UCSD-AML1 (cell line): ENCODE data around the gene CDH23.

ENCODE experiments used
- DNase-seq: peaks from one replicate; lab custom pipeline; 2025; ENCODE audit not compliant: unreplicated experiment; lab: John Stamatoyannopoulos, UW

The CDH23 gene

DNA sequence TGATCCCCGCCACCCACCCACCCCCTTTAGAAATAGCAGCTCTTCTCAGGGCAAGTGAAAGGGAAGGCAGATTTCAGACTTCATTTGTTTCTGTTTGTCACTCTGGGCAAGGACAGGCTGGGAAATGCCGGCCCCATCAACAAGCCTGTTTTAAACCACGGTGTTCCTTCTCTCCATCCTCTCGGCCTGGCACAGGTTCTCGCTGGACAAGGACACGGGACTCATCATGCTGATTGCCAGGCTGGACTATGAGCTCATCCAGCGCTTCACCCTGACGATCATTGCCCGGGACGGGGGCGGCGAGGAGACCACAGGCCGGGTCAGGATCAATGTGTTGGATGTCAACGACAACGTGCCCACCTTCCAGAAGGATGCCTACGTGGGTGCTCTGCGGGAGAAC lies 280.5 kb downstream of the CDH23 start:
- no peak for DNase-seq

DNA sequence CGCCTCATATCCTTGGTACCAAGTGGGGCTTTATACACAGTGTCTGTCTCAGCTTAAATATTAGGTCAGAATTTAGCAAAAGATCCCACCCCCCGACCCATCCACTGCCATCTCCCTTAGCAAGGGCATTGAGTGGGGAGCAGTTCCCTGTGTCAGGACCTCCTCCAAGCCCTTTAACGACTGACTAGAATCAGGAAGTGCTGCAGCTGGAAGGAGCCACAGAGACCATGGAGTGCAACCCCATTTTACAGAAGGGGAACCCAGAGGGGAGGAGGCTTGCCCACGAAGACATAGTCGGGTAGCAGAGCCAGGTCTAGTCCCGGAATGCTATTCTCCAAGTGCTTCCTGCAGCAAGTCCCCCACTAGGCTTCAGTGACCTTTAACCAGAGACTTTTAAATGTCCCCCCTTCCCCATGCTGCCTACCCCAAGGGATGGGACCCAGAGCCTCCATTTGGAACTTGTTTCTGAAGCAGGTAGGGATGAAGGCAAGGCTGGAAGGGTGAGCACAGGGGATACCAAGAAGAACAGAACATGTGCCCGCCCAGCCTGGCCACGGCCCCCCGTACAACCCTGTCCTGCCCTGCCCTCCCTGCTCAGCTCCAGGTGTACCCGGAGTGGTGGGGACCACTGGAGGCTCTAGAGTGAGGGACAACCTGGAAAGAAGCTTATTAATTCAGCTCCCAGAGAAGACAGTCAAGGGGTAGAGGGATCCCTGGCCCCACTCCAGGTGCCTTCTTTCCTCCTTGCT lies 281.5 kb downstream of the CDH23 start:
- DNase-seq, result no peak

DNA sequence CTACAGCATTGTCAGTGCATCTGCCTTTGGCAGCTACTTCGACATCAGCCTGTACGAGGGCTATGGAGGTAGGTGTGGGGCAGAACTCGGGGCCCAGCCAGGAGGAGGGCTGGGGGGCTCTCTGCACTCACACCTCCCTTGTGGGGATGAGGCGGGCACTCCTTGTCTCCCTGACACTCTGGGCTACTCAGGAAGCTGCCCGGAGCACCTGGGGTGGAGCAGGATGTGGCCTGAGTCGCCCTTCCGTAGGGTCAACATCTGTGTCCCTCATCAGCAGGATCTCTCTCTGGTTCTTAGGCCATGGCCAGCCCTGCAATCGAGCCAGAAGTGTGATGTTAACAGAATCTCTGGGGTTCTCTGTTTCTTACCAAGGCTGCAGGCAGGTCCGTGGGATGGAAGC lies 282.7 kb downstream of the CDH23 start:
- DNase-seq, result no peak

DNA sequence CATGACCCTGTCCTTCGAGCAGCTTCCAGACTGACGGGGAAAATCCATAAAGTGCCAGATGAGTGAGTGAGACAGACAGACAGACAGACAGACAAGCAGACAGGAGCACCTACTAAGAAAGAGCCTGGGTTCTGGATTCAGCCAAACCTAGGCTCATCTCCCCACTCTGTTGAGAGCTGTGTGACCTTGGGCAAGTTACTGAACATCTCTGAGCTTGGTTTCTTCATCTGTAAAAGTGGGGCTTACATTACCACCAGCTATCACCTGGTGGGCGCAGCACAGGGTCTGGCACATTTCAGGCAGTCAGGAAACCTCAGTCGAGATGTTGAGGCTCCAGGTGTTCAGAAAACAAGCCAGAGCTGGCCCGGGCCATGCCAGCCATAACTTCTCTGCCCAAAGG lies 285.3 kb downstream of the CDH23 start:
- no peak for DNase-seq

DNA sequence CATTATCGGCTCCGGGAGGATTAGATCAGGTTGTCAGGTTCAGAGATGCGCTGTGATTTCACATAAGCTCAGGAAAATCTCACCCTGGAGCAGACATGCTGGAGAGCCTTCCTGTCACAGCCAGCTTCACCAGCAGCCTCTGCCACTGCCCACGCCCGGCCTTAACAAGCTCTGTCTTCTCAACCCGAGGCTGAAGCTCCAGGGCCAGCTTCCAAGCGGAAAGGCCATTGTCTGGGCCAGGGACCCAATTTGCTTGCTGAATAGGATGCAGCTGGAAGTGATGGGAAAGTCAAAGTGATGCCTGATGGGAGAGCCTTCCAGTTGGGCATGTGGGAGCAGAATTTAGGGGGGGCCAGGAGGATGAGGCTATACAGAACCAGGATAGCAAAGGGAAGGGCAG lies 286.6 kb downstream of the CDH23 start:
- no peak for DNase-seq

DNA sequence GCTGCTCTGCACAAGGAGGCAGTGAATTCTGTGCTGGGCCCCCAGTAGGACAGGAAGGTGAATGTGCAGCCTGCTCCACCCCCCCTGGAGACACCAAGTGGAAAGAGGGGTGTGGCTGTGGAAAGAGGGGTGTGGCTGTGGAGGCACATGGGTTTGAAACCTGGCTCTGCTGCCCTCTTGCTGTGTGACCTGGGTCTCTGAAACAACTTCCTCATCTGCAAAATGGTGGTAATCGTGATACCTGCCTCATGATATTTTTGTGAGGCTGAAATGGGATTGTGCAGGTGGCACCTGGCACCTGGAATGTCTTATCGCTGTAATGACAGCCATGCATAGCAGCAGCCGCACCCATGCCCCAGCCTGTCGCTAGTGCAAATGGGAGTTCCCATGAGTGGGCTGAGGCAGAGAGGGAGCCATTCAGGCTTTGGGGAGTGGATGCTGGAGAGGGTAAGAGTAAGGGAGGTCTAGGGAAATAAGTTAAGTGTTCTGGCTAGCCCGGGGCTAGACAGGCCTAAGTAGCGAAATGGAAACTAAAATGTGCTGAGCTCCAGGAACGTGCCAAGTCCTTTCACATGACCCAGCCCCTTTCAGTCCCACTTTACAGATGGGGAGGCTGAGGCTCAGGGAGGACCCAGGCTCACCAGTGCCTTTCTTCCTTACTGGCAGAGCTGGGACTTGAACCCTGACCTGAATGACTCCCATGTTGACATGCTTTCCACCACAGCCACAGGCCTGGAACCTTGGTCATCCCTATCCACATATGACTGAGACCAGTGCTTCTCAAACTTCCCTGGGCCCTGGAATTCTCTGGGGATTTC lies 287.8 kb downstream of the CDH23 start:
- peak; percentile 66 for DNase-seq

DNA sequence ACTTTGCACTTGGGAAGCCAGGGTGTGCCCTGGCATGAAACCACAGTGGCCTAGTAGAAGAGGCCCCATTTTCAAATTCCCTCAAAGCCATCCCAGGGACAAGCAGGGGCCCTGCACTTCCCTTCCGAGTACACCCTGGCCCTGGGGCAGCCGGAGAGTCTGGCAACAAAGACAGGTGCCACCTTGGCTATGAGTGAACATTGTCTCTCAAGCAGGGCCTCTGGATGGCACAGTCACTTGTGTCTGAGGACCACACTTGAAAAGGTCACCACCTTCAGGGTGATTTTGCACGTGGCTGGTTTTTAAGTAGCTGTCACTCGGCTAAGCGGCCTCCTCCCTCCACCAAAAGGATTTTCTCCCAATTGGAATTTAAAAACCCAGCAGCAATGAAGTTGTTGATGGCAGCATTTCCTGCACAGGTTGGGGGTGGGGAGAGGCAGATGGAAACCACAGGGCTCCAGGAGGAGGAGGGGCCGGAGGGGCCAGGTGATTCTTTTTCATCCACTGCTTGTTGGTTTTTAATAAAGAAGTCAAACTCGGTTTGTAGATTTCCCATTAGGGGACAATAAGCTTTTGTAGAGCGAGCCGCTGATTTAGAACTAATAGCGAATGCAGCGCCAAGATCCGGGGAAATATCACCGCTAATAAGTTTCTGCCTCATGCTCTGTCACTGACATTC lies 289.0 kb downstream of the CDH23 start:
- no peak for DNase-seq

DNA sequence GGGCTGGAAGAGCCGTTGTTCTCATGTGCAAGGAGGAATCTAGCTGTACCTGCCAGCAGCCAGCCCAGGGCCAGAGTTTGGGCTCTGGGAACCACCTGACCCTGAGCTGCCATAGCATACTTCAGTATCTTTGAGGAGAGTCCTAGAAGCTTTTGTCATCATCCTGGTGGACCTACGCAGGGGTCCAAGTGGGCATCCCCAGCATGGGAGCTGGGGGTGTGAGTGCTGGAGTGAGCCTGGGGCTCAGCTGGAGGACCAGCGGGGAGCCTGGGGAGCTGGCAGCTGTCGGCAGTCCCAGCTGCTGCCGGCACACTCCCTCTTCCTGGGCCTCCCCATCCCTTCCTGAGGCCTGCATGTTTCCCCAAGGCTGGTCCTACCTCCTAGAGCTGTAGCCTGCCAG lies 290.4 kb downstream of the CDH23 start:
- no peak for DNase-seq

DNA sequence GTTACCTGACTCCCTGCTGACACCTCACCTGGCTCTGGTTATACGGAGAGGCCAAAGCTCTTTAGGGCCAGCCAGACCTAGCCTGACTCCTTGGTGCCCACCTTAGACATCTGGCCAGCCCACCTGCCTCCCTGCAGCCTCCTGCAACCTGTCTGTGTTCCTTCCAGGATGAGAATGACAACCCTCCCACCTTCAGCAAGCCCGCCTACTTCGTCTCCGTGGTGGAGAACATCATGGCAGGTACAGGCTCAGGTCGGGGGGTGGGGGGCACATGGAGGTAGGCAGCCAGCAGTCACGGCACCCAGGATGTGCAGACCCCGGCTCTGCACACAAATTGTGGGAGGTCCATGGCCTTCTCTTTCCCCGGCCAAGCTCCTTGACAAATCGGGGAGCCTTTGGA lies 290.8 kb downstream of the CDH23 start:
- no peak for DNase-seq

DNA sequence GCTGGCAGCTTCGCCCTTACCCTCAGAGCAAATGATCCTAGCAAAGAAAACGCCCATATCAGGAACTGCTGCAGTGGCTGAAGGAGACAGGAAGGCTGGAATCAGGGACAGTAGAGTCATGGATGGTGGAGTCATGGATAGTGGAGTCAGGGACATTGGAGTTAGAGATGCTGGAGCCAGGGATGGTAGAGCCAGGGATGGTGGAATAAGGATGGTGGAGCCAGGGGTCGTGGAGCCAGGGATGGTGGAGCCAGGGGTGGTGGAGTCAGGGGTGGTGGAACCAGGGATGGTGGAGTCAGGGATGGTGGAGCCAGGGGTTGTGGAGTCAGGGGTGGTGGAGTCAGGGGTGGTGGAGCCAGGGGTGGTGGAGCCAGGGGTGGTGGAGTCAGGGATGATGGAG lies 291.5 kb downstream of the CDH23 start:
- no peak for DNase-seq

DNA sequence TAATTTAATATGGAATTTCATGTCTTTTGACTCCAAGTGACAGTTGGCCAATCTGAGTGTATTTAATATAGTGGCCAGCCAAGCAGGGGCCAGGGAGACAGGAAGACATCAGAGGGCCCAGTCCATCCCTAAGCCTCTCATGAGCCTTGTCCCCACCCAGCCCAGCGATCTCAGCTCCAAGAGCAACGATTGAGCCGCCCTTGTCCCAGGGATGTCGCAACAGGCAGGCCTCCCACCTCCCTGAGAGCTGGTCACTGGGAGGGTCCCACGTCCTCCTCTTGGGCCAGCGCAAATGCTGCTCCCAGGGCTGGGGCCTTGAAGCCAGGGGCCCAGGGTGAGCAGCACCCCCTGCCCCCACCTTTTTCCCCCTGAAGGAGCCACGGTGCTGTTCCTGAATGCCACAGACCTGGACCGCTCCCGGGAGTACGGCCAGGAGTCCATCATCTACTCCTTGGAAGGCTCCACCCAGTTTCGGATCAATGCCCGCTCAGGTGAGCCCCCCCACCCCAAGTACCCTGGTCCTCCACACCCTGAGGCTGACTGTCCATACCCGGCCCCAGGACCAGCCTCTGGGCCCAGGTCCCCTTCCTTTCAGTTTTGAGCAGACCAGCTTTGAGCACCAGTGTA lies 293.5 kb downstream of the CDH23 start:
- DNase-seq, result no peak

DNA sequence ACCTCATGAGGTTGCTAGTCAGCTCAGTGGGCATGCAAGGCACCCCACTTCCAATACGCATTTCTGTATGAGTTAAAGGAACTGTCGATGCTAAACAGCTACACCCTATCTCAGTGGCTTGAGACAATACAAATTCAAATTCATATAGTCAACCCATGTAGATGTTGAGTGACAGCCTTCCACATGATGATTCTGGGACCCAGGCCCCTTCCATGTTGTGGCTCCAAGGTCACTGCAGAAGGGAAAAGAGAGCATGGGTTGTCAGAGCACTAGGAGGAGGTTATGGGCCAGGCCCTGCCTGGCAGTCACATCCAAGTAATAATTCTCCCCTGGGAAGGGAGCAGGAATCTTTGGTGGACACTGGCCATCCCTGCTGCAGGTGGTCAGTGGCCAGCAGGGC lies 294.7 kb downstream of the CDH23 start:
- no peak for DNase-seq

DNA sequence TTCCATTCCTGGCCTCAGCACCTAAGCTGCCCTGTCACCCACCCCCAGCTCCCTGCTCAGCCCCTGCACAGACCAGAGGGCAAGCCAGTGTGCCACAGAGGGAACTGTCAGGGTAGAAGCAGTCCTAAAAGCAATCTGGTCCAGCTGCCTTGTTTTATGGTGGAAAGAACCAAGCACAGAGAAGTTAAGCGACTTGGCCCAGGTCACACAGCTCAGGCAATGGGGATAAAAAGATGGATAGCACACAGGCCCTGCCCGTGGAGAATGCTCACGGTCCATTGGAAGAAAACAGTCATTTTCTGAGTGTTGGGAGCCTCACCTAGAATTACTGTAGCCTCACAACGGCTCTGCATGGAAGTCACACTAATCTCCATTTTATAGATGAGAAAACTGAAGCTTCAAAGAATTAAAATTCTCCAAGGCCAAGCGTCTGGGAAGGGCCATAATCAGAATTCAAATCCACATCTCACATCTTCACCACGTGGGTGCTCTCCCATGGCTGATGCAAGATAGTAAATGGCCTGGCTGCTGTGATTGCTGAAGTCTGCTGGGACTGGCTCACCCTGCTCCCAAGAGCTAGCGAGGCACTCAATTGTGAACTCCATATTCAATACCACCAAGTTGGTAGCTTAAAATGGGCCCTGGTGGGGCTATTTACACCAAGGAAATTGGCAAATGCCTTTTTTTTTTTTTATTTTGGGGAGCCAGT lies 296.0 kb downstream of the CDH23 start:
- DNase-seq, result no peak

DNA sequence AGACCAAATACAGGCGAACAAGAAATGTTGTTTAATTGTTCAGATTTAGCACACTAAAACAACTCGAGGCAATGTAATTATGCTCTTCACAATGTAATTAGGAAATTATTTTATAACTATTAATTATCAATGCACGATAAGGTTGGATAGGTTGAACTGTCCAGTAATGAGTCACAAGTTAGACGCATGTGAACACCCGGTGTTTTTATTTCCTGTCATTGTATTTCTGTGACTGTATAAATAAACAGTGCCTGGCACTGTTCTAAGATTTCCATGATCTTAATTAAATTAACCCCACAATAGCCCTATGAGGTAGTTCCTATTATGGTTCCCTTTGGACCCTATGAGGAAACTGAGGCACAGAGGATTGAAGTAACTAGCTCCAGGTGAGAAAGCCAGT lies 296.7 kb downstream of the CDH23 start:
- no peak for DNase-seq

DNA sequence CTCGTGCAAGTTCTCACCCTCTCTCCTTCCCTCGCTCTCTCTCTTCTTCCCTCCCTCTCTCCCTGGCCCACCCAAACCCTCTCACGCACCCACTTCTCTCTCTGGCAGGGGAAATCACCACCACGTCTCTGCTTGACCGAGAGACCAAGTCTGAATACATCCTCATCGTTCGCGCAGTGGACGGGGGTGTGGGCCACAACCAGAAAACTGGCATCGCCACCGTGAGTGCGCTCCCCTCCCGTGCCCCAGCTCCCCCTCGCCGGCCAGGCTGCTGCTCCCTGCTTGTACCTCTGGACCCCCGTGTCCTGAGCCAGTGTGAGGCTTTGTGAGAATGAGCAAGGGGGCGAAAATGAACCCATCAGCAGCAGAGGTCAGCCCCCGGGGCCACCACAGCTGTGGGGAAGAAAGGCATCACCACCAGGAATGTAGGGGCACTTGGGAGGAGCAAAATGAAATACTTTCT lies 297.4 kb downstream of the CDH23 start:
- no peak for DNase-seq

DNA sequence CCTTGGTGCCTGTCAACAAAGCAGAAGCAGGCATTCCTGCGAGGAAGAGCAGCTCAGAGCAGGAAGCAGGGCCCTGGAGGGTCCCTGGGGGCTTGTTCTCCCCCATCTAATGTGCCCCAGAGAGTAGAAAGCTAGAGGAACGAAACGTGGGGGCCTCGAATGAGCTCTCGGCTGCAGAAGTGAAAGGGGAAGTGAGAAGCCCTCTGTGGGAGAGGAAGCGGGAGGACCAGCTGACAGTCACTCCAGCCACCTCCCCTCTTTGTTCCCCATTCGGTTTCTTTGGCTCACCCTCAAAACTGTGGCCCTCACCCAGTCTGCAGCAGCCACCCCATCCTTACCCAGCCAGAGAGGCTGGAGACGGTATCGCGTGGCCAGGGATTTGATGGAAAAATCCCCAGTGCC lies 297.8 kb downstream of the CDH23 start:
- peak; percentile 71 for DNase-seq

DNA sequence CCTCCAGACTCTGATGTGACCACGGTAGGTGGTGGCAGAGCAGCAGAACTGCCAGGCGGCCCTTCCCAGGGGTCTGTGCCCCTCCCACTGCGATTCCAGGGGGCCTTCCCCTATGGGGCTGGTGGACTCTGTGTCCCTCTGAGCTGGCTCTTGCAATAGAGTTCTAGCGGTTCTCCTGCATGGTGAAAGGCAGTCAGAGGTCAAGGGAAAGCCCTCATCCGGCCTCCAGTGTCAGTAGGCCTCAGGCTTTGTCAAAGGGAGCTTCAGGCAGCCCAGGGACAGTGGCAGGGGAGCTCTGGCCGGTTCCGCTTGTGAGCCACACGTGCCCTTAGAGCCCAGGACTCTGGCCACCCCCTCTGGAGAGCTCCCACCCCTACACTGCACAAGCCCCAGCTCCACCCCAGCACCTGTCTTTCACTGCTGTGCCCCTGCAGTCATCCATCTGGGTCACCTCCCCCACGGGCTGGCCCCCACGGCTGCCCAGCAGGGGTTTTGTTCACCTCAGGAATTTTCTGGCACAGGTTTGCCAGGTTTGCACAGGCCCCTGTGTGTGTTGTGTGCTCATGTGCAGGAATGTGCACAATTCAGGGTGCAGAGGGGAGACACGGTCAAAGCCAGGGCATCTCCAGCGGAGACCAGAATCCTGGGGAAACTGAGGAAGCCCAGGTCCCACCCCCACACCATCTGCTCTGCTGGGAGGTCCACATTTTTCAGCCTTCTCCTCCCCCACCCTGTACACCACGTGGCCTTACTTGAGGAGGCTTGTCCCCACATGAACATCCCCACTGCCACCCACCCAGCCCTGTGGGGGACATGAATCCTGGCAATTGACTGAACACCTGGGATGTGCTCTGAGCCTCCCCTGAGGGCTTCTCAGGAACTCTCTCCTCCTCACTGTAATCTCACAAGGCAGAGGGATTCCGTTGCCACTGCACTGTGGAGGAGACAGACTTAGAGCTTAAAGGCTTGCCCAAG lies 299.1 kb downstream of the CDH23 start:
- DNase-seq, result no peak

DNA sequence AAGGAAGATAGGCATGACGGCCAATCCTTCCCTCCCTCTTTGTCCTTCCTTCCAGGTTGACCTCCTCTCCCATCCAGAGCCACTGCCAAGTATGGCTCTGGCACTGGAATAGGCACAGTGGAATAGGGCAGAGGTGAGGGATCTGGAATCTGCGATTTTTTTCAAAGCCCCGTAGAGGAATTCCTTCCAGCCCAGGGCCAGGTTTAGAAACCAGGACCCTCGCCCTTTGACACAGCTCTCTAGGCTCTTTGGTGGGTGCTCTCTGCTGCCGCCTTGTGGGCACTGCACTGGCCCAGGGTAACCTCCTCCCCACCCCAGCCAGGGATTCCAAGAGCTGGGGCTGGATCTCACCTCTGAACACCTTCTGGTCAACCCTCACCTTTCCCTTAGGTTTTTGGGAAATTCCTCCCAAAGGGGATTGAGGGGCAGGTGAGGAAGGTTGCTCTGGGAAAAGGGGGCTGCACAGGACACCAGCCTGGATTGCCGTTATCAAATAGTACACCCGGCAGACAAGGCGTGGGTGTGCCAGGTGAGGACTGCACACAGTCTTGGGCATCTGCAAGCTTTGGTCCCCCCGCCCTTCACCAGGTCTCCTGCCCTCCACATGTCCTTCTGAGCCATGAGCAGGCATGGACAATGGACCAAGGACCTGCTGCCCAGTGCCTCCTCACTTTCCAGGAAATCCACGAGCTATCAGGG lies 300.1 kb downstream of the CDH23 start:
- peak; percentile 68 for DNase-seq
